ENCODE data around the gene SHANK1. TPM values are rescaled to one million over a fixed set of nuclear protein-coding genes. Genes with fewer than 3 reads are reported as not detected.

The SHANK1 gene
- total RNA-seq, 4 donors from 2014 or later: 0.06 TPM; not detected in 3

GRCh38 chr19:50697414-50698124, 22.0 kb downstream of the SHANK1 start:
- DNase-seq: no peak
- Histone ChIP-seq H3K27me3 (peaks cover 0 to 94% (median 15%) of the 10 kb centered on the region in 4 donors), H3K4me3 (no peak overlapping the region), H3K4me1 (peaks cover 0 to 6% (median 0%) of the 10 kb centered on the region in 3 donors), H3K9me3 (no peaks in the 10 kb centered on the region), H3K27ac (no peak overlapping the region), H3K36me3 (no peaks in the 10 kb centered on the region)
- intact Hi-C loops (cut with DNase I): no loop called here
- TF ChIP-seq POLR2A (IDR thresholded peaks at IDR 0.05) (no peak), CTCF (IDR thresholded peaks at IDR 0.05) (no peak)
- WGBS, 2 donors: 59 to 63% methylated on average over 11 to 13 of the region's 13 CpGs

GRCh38 chr19:50696094-50696483, 23.5 kb downstream of the SHANK1 start:
- peaks cover 0 to 6% (median 0%) of the 10 kb centered on the region in 3 donors for H3K4me1 ChIP-seq
- H3K4me3 ChIP-seq: no peak overlapping the region
- no peak for TF ChIP-seq POLR2A (IDR thresholded peaks at IDR 0.05)
- no peak for TF ChIP-seq CTCF (IDR thresholded peaks at IDR 0.05)
- 51 to 55% methylated on average over 14 of the region's 15 CpGs for WGBS, 2 donors
- no peaks in the 10 kb centered on the region for H3K36me3 ChIP-seq
- DNase-seq: no peak
- peaks cover 0 to 94% (median 15%) of the 10 kb centered on the region in 4 donors for H3K27me3 ChIP-seq
- no peaks in the 10 kb centered on the region for H3K9me3 ChIP-seq
- intact Hi-C loops (cut with DNase I): no loop called here
- no peak overlapping the region for H3K27ac ChIP-seq

- no peak overlapping the region for H3K4me3 ChIP-seq
- TF ChIP-seq POLR2A (IDR thresholded peaks at IDR 0.05): no peak
- TF ChIP-seq CTCF (IDR thresholded peaks at IDR 0.05): no peak
- H3K9me3 ChIP-seq: no peaks in the 10 kb centered on the region
- no peak for DNase-seq
- H3K27ac ChIP-seq: no peak overlapping the region
- H3K36me3 ChIP-seq: no peaks in the 10 kb centered on the region
- H3K4me1 ChIP-seq: peaks cover 0 to 6% (median 0%) of the 10 kb centered on the region in 3 donors
- WGBS, 2 donors: 5 to 14% methylated on average over 8 to 10 of the region's 81 CpGs
- intact Hi-C loops (cut with DNase I): no loop called here
- peaks cover 0 to 93% (median 15%) of the 10 kb centered on the region in 4 donors for H3K27me3 ChIP-seq
These were observed 24.1 kb downstream of the SHANK1 start for GRCh38 chr19:50695251-50696093.

GRCh38 chr19:50694815-50695145, 24.8 kb downstream of the SHANK1 start:
- WGBS, 2 donors: 0 to 2% methylated on average over 1 to 9 of the region's 51 CpGs
- Histone ChIP-seq H3K27me3 (peaks cover 0 to 95% (median 15%) of the 10 kb centered on the region in 4 donors), H3K27ac (no peak overlapping the region), H3K36me3 (no peaks in the 10 kb centered on the region), H3K4me3 (no peak overlapping the region), H3K4me1 (peaks cover 0 to 6% (median 0%) of the 10 kb centered on the region in 3 donors), H3K9me3 (no peaks in the 10 kb centered on the region)
- no peak for DNase-seq
- TF ChIP-seq POLR2A (IDR thresholded peaks at IDR 0.05) (no peak), CTCF (IDR thresholded peaks at IDR 0.05) (no peak)
- intact Hi-C loops (cut with DNase I): no loop called here
